Measurements from ENCODE around the gene RALGDS.

DNA sequence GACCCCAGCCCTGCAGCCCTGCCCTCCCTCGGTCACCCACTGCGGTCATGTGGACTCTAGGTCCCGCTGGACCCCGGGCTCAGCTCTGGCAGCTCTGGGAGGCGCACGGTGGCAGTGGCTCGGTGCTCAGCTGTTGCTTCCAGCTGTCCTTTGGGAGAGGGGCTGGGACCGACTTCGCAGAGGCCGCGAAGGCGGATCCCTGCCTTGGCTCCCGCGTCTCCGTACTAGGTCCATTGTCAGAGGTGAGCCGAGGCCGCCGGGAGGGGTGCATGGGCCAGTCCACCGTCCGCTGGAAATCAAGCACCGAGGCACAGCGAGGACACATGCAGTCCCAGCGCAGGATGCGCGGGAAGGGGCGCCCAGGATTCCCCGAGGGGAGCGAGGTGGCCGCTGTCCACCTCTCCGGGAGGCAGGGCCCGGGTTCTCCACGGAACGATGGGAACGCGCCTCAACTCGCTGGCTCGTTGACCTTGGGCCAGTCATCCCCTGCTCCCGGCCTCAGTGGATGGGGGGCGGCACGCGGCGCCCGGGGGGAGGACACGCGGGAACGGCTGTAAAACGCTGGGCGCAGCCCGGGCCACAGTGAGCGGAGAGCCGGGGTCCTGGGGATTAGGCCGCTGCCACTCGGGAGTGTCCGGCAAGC, 41.9 kb upstream of the RALGDS start:
- TF ChIP-seq NR1H2 (CRISPR knock-in tag; IDR thresholded peaks at IDR 0.05) (no peak), CREB1 (CRISPR knock-in tag; IDR thresholded peaks at IDR 0.05) (no peak)
- TF ChIP-seq, protein P1, sequence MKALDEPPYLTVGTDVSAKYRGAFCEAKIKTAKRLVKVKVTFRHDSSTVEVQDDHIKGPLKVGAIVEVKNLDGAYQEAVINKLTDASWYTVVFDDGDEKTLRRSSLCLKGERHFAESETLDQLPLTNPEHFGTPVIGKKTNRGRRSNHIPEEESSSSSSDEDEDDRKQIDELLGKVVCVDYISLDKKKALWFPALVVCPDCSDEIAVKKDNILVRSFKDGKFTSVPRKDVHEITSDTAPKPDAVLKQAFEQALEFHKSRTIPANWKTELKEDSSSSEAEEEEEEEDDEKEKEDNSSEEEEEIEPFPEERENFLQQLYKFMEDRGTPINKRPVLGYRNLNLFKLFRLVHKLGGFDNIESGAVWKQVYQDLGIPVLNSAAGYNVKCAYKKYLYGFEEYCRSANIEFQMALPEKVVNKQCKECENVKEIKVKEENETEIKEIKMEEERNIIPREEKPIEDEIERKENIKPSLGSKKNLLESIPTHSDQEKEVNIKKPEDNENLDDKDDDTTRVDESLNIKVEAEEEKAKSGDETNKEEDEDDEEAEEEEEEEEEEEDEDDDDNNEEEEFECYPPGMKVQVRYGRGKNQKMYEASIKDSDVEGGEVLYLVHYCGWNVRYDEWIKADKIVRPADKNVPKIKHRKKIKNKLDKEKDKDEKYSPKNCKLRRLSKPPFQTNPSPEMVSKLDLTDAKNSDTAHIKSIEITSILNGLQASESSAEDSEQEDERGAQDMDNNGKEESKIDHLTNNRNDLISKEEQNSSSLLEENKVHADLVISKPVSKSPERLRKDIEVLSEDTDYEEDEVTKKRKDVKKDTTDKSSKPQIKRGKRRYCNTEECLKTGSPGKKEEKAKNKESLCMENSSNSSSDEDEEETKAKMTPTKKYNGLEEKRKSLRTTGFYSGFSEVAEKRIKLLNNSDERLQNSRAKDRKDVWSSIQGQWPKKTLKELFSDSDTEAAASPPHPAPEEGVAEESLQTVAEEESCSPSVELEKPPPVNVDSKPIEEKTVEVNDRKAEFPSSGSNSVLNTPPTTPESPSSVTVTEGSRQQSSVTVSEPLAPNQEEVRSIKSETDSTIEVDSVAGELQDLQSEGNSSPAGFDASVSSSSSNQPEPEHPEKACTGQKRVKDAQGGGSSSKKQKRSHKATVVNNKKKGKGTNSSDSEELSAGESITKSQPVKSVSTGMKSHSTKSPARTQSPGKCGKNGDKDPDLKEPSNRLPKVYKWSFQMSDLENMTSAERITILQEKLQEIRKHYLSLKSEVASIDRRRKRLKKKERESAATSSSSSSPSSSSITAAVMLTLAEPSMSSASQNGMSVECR (CRISPR knock-in tag; IDR thresholded peaks at IDR 0.05; ENCODE audit: borderline replicate concordance): no peak
- TF ChIP-seq, protein P2, sequence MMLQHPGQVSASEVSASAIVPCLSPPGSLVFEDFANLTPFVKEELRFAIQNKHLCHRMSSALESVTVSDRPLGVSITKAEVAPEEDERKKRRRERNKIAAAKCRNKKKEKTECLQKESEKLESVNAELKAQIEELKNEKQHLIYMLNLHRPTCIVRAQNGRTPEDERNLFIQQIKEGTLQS (CRISPR knock-in tag; conservative IDR thresholded peaks at IDR 0.05): no peak

Data from WTC11 (cell line).